Keratinocyte (primary cell): ENCODE data around the gene ACRBP.

Source experiments
- CTCF ChIP-seq, 3 experiments: IDR thresholded peaks in 1 of 3; conservative IDR thresholded peaks in 1 of 3; optimal IDR thresholded peaks in 1 of 3; 2 replicates in 2 of 3; 3 replicates in 1 of 3; pipeline versions ENCODE3 to v1.5.1; 2011; ENCODE audit warnings: low read length in 3 of 3, mild to moderate bottlenecking in 3 of 3, moderate library complexity in 2 of 3, control low read depth in 1 of 3, inconsistent platforms in 1 of 3; ENCODE audit not compliant: insufficient read depth in 2 of 3; ENCODE audit errors: extremely low read depth in 1 of 3
- EZH2 ChIP-seq: IDR thresholded peaks from one replicate; pipeline ENCODE4 v1.6.1; 2012; ENCODE audit warnings: inconsistent platforms, mild to moderate bottlenecking, low read length, moderate library complexity

- no peak for TF ChIP-seq EZH2
- no peak for TF ChIP-seq CTCF (optimal IDR thresholded peaks at IDR 0.05 in 1 of 3, IDR thresholded peaks at IDR 0.05 in 1 of 3, conservative IDR thresholded peaks at IDR 0.05 in 1 of 3; ENCODE audit: extremely low read depth in 1 of 3, insufficient read depth in 2 of 3, low read length in 3 of 3)
These were observed 44.2 kb upstream of the ACRBP start for GRCh38 chr12:6691473-6691872.
